ENCODE measurements around the gene KIF2A. TPM values are rescaled to one million over a fixed set of nuclear protein-coding genes. Genes with fewer than 3 reads are reported as not detected.

KIF2A gene
- total and polyA plus RNA-seq, 2 of the 13 experiments (the other 11 are each of a cell fraction or from before 2014, with no cell fraction given): 8.5 to 19.2 TPM

- TF ChIP-seq, protein P1, sequence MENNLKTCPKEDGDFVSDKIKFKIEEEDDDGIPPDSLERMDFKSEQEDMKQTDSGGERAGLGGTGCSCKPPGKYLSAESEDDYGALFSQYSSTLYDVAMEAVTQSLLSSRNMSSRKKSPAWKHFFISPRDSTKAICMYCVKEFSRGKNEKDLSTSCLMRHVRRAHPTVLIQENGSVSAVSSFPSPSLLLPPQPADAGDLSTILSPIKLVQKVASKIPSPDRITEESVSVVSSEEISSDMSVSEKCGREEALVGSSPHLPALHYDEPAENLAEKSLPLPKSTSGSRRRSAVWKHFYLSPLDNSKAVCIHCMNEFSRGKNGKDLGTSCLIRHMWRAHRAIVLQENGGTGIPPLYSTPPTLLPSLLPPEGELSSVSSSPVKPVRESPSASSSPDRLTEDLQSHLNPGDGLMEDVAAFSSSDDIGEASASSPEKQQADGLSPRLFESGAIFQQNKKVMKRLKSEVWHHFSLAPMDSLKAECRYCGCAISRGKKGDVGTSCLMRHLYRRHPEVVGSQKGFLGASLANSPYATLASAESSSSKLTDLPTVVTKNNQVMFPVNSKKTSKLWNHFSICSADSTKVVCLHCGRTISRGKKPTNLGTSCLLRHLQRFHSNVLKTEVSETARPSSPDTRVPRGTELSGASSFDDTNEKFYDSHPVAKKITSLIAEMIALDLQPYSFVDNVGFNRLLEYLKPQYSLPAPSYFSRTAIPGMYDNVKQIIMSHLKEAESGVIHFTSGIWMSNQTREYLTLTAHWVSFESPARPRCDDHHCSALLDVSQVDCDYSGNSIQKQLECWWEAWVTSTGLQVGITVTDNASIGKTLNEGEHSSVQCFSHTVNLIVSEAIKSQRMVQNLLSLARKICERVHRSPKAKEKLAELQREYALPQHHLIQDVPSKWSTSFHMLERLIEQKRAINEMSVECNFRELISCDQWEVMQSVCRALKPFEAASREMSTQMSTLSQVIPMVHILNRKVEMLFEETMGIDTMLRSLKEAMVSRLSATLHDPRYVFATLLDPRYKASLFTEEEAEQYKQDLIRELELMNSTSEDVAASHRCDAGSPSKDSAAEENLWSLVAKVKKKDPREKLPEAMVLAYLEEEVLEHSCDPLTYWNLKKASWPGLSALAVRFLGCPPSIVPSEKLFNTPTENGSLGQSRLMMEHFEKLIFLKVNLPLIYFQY (CRISPR knock-in tag; IDR thresholded peaks at IDR 0.05; ENCODE audit: borderline replicate concordance): peak; percentile 92
- TF ChIP-seq HOXA3 (CRISPR knock-in tag; IDR thresholded peaks at IDR 0.05) (peak; percentile 78), ZMAT5 (CRISPR knock-in tag; IDR thresholded peaks at IDR 0.05; ENCODE audit: borderline replicate concordance, low read depth) (no peak), NRL (CRISPR knock-in tag; IDR thresholded peaks at IDR 0.05; ENCODE audit: borderline replicate concordance) (peak; percentile 94; the same call in 1 of the 2 replicates), ZNF292 (CRISPR knock-in tag; IDR thresholded peaks at IDR 0.05; ENCODE audit: borderline replicate concordance, low read depth) (no peak), ZSCAN21 (CRISPR knock-in tag; IDR thresholded peaks at IDR 0.05; ENCODE audit: borderline replicate concordance) (peak; percentile 77; the same call in 1 of the 2 replicates), ZFP41 (CRISPR knock-in tag; IDR thresholded peaks at IDR 0.05; ENCODE audit: borderline replicate concordance) (peak; percentile 83; the same call in 1 of the 2 replicates), ZHX2 (IDR thresholded peaks at IDR 0.05; ENCODE audit: low read depth) (no peak), ZHX2 (CRISPR knock-in tag; IDR thresholded peaks at IDR 0.05; ENCODE audit: borderline replicate concordance) (0 out of 2 replicates have a peak, but pooled peaks have one; percentile 43), HNRNPUL1 (IDR thresholded peaks at IDR 0.05; ENCODE audit: low read depth, low read length) (no peak), NCOR1 (IDR thresholded peaks at IDR 0.05; ENCODE audit: borderline replicate concordance, low read length) (no peak), CENPBD1 (CRISPR knock-in tag; IDR thresholded peaks at IDR 0.05; ENCODE audit: borderline replicate concordance, low read depth) (no peak), ZNF446 (CRISPR knock-in tag; IDR thresholded peaks at IDR 0.05) (peak; percentile 80; the same call in 1 of the 2 replicates), SOX13 (IDR thresholded peaks at IDR 0.05) (no peak), SOX13 (CRISPR knock-in tag; conservative IDR thresholded peaks at IDR 0.05 in 1 of 2, IDR thresholded peaks at IDR 0.05 in 1 of 2) (peak in 1 of 2 experiments; percentile 34; a peak in 2 of 4 replicates), ASH2L (IDR thresholded peaks at IDR 0.05; ENCODE audit: insufficient read length, low read depth, low read length) (peak; percentile 67), MAF1 (CRISPR knock-in tag; IDR thresholded peaks at IDR 0.05; ENCODE audit: borderline replicate concordance) (no peak), FOXM1 (CRISPR knock-in tag; IDR thresholded peaks at IDR 0.05) (no peak)
Observed at GRCh38 chr5:62305715-62306322, at the start of gene KIF2A (continued).
